H1 (cell line): ENCODE results near the gene INSIG1.

Source experiments
- ASH2L ChIP-seq: fragments of 200-600, 300-600 bp; sonication (generic); IDR thresholded peaks from one replicate; pipeline ENCODE4 v1.7.1; 2017; ENCODE audit warnings: low read length
- CBX5 ChIP-seq: fragments of 300-800, 300-1000 bp; sonication (generic); IDR thresholded peaks from 2 replicates; pipeline ENCODE4 v1.7.1; 2016; ENCODE audit warnings: antibody characterized with exemption, low read length, low read depth
- CHD1 ChIP-seq: IDR thresholded peaks from 2 replicates; pipeline ENCODE4 v1.6.1; 2012; ENCODE audit warnings: low read depth, low read length, improper control_type of control experiment
- POLR2A ChIP-seq, 2 experiments: IDR thresholded peaks; 1 replicate in 1 of 2; 2 replicates in 1 of 2; pipeline ENCODE4 v1.6.1; 2011; ENCODE audit warnings: low read depth in 2 of 2, low read length in 2 of 2, mild to moderate bottlenecking in 2 of 2; ENCODE audit errors: control extremely low read depth in 1 of 2
- RAD21 ChIP-seq, 2 experiments: IDR thresholded peaks in 1 of 2; conservative IDR thresholded peaks in 1 of 2; 2 replicates each; pipeline ENCODE4 v1.6.1; 2011; ENCODE audit warnings: low read depth in 2 of 2, low read length in 2 of 2, improper control_type of control experiment in 1 of 2, inconsistent platforms in 1 of 2, mild to moderate bottlenecking in 1 of 2, moderate library complexity in 1 of 2
- SIN3A ChIP-seq, 2 experiments: IDR thresholded peaks in 1 of 2; conservative IDR thresholded peaks in 1 of 2; 2 replicates each; pipeline ENCODE4 v1.6.1; 2011 to 2012; ENCODE audit warnings: low read length in 2 of 2, improper control_type of control experiment in 1 of 2, low read depth in 1 of 2, mild to moderate bottlenecking in 1 of 2
- TEAD4 ChIP-seq: IDR thresholded peaks from 2 replicates; pipeline ENCODE4 v1.6.1; 2012; ENCODE audit warnings: low read depth, low read length, inconsistent platforms, mixed read lengths
- ZNF274 ChIP-seq: IDR thresholded peaks from 2 replicates; pipeline ENCODE4 v1.7.0; 2012; ENCODE audit warnings: low read length, borderline replicate concordance; ENCODE audit errors: extremely low read depth
- TF ChIP-seq, protein P1 (sequence below), 3 experiments: IDR thresholded peaks; 1 replicate in 2 of 3; 2 replicates in 1 of 3; pipeline versions ENCODE4 v1.5.1 to v1.6.1; 2011; ENCODE audit warnings: low read length in 3 of 3, mild to moderate bottlenecking in 3 of 3, inconsistent platforms in 2 of 3, low read depth in 1 of 3, moderate library complexity in 1 of 3; ENCODE audit not compliant: insufficient read depth in 1 of 3; ENCODE audit errors: control extremely low read depth in 1 of 3

DNA sequence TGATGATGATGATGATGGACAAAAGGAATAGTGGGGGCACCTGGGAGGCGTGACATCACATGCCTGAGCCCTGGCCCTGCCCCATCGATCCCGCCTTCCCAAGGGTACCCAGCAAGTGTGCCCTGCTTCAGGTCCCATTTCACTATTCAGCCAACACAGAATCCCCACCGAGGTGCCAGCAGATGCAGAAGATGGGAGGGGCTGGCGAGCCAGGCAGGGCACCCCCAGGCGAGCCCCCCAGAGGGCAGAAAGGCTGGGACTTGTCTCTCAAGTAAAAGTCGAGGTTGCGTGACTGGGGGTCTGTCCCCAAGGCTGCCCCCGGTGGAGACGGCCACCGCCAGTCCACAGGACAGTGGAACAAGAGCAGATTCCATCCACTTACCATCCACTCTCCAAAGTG lies 57.5 kb downstream of the INSIG1 start:
- TF ChIP-seq RAD21 (IDR thresholded peaks at IDR 0.05 in 1 of 2, conservative IDR thresholded peaks at IDR 0.05 in 1 of 2; ENCODE audit: low read depth in 2 of 2, low read length in 2 of 2) (no peak), POLR2A (IDR thresholded peaks at IDR 0.05; ENCODE audit: control extremely low read depth in 1 of 2, low read depth in 2 of 2, low read length in 2 of 2) (no peak), TEAD4 (no peak), CBX5 (no peak), ZNF274 (no peak), ASH2L (no peak), CHD1 (no peak), SIN3A (conservative IDR thresholded peaks at IDR 0.05 in 1 of 2, IDR thresholded peaks at IDR 0.05 in 1 of 2; ENCODE audit: low read depth in 1 of 2, low read length in 2 of 2) (no peak)
- TF ChIP-seq, protein P1, sequence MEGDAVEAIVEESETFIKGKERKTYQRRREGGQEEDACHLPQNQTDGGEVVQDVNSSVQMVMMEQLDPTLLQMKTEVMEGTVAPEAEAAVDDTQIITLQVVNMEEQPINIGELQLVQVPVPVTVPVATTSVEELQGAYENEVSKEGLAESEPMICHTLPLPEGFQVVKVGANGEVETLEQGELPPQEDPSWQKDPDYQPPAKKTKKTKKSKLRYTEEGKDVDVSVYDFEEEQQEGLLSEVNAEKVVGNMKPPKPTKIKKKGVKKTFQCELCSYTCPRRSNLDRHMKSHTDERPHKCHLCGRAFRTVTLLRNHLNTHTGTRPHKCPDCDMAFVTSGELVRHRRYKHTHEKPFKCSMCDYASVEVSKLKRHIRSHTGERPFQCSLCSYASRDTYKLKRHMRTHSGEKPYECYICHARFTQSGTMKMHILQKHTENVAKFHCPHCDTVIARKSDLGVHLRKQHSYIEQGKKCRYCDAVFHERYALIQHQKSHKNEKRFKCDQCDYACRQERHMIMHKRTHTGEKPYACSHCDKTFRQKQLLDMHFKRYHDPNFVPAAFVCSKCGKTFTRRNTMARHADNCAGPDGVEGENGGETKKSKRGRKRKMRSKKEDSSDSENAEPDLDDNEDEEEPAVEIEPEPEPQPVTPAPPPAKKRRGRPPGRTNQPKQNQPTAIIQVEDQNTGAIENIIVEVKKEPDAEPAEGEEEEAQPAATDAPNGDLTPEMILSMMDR (IDR thresholded peaks at IDR 0.05; ENCODE audit: control extremely low read depth in 1 of 3, insufficient read depth in 1 of 3, low read depth in 1 of 3, low read length in 3 of 3) = peak in 1 of 3 experiments; percentile 1; a peak in 1 of 4 replicates
